GM21447 (cell line): ENCODE data around the gene LRRC70.
"Not testable (repeated sequence)": the region's sequence is repeated elsewhere in the genome, so short reads cannot be mapped to it uniquely, and the experiment has no call there.

Source experiments
- ATAC-seq: cut with Tn5 transposase; IDR thresholded peaks from one replicate; pipeline ENCODE4 v1.9.1; 2021; ENCODE audit not compliant: unreplicated experiment

The LRRC70 gene

DNA sequence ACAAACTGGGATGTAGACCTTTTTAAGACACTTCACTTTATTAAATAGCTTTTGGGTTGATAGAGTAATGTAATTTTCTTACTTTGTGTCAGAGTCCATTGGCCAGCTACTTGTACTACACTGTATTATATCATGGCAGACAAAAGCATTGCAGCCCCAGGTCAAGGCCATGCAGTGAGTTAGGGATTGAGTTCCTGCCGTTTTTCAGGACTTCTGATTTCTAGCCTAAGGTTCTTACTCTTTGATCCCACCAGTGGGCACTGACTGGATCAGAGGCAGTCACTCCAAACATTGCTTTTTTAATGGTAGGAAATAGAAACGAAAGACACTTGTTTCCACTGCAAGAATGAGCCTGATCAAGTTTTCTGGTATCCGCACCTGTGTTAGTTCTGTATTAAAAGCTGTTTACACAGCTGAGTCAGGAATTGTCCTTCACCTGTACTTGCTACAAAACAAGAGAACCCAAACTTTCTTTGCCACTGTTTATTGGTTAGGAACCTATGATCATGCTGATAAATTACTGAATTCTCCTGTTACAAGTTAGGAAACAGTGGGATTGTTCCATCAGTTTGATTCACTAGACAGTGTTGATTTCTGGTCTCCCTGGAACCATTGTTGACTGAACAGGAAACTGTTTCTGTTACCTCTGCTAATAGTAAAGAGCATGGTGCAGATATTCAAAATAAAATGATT is 22.1 kb downstream of the LRRC70 start:
- ATAC-seq: no peak

- ATAC-seq: no peak
Observed at GRCh38 chr5:62603934-62604333, 25.3 kb downstream of the LRRC70 start.

DNA sequence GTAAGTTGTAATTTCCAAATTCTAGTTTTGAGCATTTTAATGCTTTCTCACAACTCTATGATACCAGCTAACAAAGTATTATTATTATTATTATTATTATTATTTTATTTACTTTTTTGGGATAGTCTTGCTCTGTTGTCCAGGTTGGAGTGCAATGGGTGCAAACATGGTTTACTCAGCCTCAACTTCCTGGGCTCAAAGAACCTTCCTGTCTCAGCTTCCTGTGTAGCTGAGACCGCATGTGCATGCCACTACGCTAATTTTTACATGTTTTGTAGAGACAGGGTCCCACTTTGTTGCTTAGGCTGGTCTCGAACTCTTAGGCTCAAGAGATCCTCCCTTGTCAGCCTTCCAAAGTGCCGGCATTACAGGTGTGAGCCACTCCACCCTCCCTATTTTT is 27.0 kb downstream of the LRRC70 start:
- no peak for ATAC-seq

GRCh38 chr5:62606878-62607277 is 28.3 kb downstream of the LRRC70 start:
- no peak for ATAC-seq

DNA sequence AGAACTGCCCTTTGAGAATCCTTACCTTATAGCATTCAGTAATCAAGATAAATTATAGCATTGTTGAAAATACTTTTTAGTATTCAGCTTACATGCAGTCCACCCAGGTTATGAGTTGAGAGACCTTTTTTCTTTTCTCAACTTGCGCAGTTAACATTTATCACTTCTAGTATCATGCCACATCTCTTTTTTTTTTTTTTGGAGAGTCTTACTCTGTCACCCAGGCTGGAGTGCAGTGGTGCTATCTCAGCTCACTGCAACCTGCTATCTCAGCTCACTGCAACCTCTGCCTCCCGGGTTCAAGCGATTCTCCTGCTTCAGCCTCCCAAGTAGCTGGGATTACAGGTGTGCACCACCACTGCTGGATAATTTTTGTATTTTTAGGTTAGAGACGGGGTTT is 29.0 kb downstream of the LRRC70 start:
- ATAC-seq: no peak

DNA sequence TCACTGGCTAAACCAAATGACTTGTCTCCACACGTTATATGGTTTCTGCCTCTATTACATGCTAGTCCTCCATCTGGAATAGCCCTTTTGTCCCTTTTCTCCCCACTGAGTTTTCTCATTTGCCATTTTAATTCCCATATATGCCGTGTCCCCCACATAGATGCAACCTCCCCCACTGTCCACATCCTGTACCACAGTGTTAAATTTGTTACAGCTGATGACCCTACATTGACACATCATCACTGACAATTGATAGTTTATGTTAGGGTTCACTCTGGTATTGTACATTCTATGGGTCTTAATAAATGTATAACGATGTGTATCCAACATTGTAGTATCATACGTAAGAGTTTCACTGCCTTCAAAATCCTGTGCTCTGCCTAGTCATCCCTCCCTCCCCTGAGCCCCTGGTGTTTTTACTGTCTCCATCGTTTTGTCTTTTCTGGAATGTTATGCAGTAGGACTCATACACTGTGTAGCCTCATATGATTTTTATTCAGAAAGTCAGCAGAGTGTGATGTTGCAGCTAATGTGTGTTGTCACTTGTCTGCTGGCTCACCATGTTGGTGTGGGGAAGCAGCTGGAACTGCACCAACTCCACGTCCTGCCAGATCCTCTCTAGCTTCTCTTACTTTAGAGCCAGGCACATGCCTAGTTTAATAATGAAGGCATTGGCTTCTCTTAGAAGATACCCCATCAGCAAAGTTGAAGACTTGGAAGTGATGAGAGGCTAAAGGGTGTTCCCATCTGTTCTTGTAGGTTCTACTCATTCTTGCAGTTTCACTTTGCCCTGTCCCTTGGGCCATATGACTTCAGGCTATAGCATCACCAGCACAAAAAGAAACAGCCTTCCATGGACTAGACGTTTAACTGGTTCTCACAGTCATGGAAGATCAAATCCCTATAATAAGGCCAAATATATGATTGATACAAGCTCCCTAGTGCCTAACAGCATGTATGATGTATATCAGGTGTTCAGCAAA is 30.2 kb downstream of the LRRC70 start:
- no peak for ATAC-seq

DNA sequence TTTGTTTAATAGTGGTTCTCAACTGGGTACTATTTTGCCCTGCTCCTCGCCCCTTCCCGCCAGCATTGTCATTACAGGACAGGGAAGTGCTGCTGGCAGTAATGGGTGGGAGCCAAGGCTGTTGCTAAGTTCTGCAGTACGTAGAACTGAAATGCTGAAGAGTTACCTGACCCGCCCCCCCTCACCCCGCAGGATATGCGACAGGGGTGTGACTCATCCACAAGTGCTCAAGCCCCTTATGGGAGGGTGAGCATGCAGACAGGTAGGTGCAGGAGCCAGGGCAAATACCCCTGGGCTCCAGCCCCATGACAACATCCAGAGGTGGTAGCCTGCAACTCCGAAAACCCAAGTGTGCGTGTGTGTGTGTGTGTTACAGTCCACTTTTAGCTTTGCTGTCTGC is 35.7 kb downstream of the LRRC70 start:
- no peak for ATAC-seq

DNA sequence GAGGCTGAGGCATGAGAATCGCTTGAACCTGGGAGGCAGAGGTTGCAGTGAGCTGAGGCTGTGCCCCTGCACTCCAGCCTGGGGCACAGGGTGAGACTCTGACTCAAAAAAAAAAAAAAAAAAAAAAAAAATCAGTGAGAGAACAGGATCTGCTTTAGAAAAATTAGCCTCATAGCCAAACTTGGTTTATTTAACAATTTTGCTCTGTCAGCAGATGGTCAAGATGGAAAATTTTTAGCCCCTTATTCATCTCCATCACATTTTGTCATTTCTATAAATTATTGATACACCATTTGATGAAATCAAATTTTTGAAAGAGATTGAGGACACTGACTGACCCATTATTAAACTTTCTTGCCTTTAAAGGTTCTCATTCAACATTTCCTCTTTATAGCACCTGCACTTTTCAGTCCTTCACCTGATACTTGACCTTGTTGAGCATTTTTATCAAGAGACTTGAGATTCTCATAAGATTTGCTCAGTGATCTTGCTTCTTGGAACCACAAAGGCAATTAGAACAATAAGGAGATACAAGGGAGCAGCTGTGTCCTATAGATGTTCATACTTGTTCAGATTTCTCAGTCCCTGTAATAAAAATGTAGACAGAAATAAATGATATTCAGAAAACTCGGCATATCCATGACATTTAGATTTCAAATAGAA is 38.1 kb downstream of the LRRC70 start:
- ATAC-seq: no peak

GRCh38 chr5:62617943-62618342 is 39.3 kb downstream of the LRRC70 start:
- no peak for ATAC-seq

GRCh38 chr5:62620761-62621160 is 42.1 kb downstream of the LRRC70 start:
- no peak for ATAC-seq

DNA sequence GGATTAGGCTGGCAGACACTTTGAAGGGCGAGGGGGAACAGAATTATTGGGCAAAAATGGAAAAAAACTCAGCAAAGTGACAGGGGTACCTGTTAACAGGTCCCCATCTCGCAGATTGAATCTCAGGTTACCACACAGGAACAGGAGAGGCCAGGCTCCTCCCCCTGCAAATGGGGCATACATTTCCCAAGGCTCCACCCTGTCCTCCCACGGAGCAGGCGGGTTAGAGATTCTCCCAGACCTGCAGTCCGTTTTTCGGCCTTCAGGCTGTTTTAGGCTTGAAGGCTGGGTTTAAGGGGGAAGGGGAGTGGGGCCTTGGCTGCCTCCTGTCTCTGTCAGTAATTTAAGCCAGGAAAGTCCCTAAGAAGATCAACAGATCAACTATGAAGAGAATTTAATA is 42.7 kb downstream of the LRRC70 start:
- ATAC-seq: no peak

- no peak for ATAC-seq
Observed at GRCh38 chr5:62623271-62623670, 44.7 kb downstream of the LRRC70 start.

DNA sequence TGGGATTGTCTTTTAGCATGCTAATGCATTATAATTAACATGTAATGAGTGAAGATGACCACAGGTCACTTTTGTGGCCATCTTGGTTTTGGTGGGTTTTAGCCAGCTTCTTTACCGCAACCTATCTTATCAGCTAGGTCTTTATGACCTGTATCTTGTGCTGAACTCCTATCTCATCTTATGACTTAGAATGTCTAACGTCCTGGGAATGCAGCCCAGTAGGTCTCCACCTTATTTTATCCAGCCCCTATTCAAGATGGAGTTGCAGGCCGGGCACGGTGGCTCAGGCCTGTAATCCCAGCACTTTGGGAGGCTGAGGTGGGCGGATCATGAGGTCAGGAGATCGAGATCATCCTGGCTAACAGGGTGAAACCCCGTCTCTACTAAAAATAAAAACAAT is 45.8 kb downstream of the LRRC70 start:
- ATAC-seq: not testable (repeated sequence)

DNA sequence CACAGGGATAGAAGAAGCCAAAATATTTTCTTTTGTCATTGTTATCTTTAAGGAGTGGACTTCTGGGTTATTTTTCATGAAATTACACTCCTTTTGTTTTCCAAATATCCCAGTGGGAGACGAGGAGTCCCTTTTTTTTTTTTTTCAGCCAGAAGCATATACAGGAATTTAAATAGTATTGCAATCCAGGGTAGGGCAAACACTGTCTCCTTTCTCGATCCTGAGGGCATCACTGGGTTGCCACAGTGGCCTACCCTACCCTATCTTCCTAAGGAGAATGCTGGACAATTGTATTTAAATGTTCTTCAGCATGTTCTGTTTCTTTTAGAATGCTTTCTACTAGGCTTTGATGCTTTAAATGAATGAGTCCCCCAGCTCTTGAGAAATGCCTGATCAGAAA is 47.9 kb downstream of the LRRC70 start:
- no peak for ATAC-seq

DNA sequence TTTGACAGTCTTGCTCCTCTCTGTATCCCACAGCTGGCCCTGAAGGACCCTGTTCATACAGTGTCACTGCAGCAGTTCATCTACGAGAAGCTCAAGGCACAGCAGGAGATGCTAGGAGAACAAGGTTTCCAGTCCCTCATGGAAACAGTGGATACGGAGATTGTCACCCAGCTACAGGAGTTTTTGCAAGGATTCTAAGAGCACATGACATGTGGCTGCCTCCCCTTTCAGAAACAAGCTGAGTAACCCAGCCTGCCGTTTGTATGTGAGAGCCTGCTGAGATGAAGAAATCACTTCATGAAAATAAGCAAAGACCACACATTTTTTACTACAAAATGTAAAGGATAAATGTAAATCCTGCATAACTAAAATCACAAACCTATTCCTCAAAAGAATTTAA is 48.5 kb downstream of the LRRC70 start:
- ATAC-seq: no peak

DNA sequence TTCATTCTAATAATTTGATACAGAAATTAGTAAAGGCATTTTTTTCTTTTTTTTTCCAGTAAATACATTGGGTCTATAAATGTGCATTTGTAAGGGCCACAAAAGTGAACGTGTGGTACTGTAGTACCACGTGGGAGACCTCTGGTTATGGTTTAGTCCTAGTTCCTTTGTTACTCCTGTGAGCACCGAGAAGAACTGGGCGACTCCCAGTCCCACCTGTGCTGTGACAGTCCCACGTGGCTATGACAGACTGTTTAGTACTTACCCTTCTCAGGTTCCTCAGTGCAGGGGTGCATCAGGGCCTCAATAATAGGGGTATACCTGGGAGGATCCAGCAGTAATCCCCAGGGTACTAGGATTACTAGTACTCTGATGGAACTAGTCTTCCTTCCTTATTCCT is 49.3 kb downstream of the LRRC70 start:
- ATAC-seq: no peak
